H1 (cell line): ENCODE data around the gene KIF15.

Experiments used
- CHD2 ChIP-seq: IDR thresholded peaks from 2 replicates; pipeline ENCODE4 v1.6.1; 2012; ENCODE audit warnings: low read length, improper control_type of control experiment
- RAD21 ChIP-seq, 2 experiments: IDR thresholded peaks in 1 of 2; conservative IDR thresholded peaks in 1 of 2; 2 replicates each; pipeline ENCODE4 v1.6.1; 2011; ENCODE audit warnings: low read depth in 2 of 2, low read length in 2 of 2, improper control_type of control experiment in 1 of 2, inconsistent platforms in 1 of 2, mild to moderate bottlenecking in 1 of 2, moderate library complexity in 1 of 2
- RFX5 ChIP-seq: IDR thresholded peaks from 2 replicates; pipeline ENCODE4 v1.6.1; 2011; ENCODE audit warnings: low read depth, low read length, improper control_type of control experiment, borderline replicate concordance

GRCh38 chr3:44883999-44884431 is 122.4 kb downstream of the KIF15 start:
- no peak for TF ChIP-seq RFX5
- TF ChIP-seq RAD21 (IDR thresholded peaks at IDR 0.05 in 1 of 2, conservative IDR thresholded peaks at IDR 0.05 in 1 of 2; ENCODE audit: low read depth in 2 of 2, low read length in 2 of 2), result no peak
- no peak for TF ChIP-seq CHD2
